T-helper 2 cell treated with Interferon-gamma antibody and Interleukin-4, amounts not matched to agents 5 μg/mL and 100 μg/mL, for 36 hours (primary cell): ENCODE results near the gene CEP131.

Experiments used
- DNase-seq: peaks from one replicate; pipeline ENCODE4 v3.0.0; 2021; ENCODE audit warnings: low spot score
- H3K27ac Mint-ChIP-seq: one replicate; pipeline ENCODE4 v1.8.0; 2021; ENCODE audit warnings: mild to moderate bottlenecking, mixed read lengths
- H3K27me3 Mint-ChIP-seq: one replicate; pipeline ENCODE4 v1.8.0; 2021; ENCODE audit warnings: low read depth, mixed read lengths
- H3K36me3 Mint-ChIP-seq: one replicate; pipeline ENCODE4 v1.8.0; 2021; ENCODE audit warnings: low read depth, mixed read lengths
- H3K4me1 Mint-ChIP-seq: one replicate; pipeline ENCODE4 v1.8.0; 2021; ENCODE audit warnings: low read depth, mixed read lengths
- H3K4me3 Mint-ChIP-seq: one replicate; pipeline ENCODE4 v1.8.0; 2022; ENCODE audit warnings: mild to moderate bottlenecking, moderate library complexity, mixed read lengths
- H3K9me3 Mint-ChIP-seq: one replicate; pipeline ENCODE4 v1.8.0; 2021; ENCODE audit warnings: mixed read lengths

The CEP131 gene

DNA sequence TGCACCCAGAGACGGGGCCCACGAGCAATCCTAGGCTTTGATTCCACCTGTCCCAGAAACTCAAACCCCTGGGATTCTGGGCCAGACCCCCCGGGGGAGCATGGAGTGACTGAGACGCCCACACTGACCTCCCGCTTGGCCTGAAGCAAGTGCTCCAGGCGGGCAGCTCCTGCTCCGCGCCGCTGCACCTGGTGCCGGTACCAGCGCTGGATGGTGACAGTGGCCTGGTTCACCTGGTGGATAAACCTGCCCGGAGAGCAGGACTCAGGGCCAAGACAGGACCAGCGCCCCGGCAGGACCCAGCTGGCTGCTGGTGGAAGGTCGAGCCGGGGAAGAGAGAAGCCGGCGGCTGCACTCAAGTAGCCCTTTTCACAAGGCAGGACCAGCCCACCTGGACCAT is 22.6 kb downstream of the CEP131 start:
- Mint-ChIP-seq H3K27me3 (no peaks in the 10 kb centered on the region), H3K9me3 (no peaks in the 10 kb centered on the region), H3K4me1 (no peaks in the 10 kb centered on the region), H3K36me3 (no peaks in the 10 kb centered on the region), H3K27ac (no peak overlapping the region), H3K4me3 (no peak overlapping the region)
- DNase-seq = no peak

- H3K27ac Mint-ChIP-seq = no peak overlapping the region
- no peaks in the 10 kb centered on the region for H3K9me3 Mint-ChIP-seq
- H3K27me3 Mint-ChIP-seq = no peaks in the 10 kb centered on the region
- H3K4me1 Mint-ChIP-seq = no peaks in the 10 kb centered on the region
- no peak for DNase-seq
- H3K36me3 Mint-ChIP-seq = no peaks in the 10 kb centered on the region
- no peak overlapping the region for H3K4me3 Mint-ChIP-seq
Observed at GRCh38 chr17:81199482-81199830, 23.3 kb downstream of the CEP131 start.

- Mint-ChIP-seq H3K27ac (no peak overlapping the region), H3K9me3 (no peaks in the 10 kb centered on the region), H3K36me3 (no peaks in the 10 kb centered on the region), H3K27me3 (no peaks in the 10 kb centered on the region), H3K4me3 (no peak overlapping the region), H3K4me1 (no peaks in the 10 kb centered on the region)
- no peak for DNase-seq
Observed at GRCh38 chr17:81198826-81199481, 23.8 kb downstream of the CEP131 start.

DNA sequence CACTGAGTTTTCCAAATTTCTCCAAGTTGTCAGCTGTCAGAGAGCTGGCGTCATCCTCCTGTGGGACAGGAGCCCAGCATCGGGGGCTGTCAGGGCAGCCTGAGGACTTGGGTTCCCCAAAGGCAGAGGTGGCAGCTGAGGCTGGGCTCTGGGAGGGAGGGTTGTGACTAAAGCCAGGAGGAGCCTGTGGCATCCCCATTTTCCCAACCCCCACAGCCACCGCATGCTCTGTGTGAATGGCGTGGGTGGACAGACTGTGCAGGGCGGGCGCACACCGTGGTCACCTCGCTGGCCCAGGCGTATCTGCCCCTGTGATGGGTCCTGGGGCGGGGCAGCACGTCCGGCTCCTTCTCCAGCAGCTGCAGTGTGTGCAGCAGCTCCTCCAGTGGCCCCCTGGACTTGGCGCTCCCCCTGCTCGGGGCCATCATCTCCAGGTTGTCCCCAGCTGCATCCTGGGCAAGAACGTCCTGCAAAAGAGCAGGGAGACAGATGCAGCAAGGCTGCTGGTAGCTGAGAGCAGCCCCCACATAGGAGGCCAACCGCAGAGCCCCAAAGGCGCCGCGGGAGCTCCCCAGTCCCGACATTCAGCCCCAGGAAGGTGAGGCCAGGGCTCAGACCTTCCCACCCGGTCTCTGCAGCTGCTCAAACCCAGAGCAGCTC is 24.8 kb downstream of the CEP131 start:
- H3K36me3 Mint-ChIP-seq = no peaks in the 10 kb centered on the region
- no peak overlapping the region for H3K27ac Mint-ChIP-seq
- H3K9me3 Mint-ChIP-seq = no peaks in the 10 kb centered on the region
- no peaks in the 10 kb centered on the region for H3K4me1 Mint-ChIP-seq
- DNase-seq = no peak
- H3K27me3 Mint-ChIP-seq = no peaks in the 10 kb centered on the region
- H3K4me3 Mint-ChIP-seq = no peak overlapping the region

- no peaks in the 10 kb centered on the region for H3K36me3 Mint-ChIP-seq
- H3K27me3 Mint-ChIP-seq = no peaks in the 10 kb centered on the region
- no peak for DNase-seq
- H3K4me1 Mint-ChIP-seq = no peaks in the 10 kb centered on the region
- no peak overlapping the region for H3K4me3 Mint-ChIP-seq
- H3K9me3 Mint-ChIP-seq = no peaks in the 10 kb centered on the region
- H3K27ac Mint-ChIP-seq = no peak overlapping the region
Observed at GRCh38 chr17:81197409-81197795, 25.4 kb downstream of the CEP131 start.

GRCh38 chr17:81196505-81197408 is 26.0 kb downstream of the CEP131 start:
- H3K36me3 Mint-ChIP-seq = no peaks in the 10 kb centered on the region
- H3K9me3 Mint-ChIP-seq = no peaks in the 10 kb centered on the region
- DNase-seq = no peak
- H3K4me1 Mint-ChIP-seq = no peaks in the 10 kb centered on the region
- no peak overlapping the region for H3K27ac Mint-ChIP-seq
- H3K27me3 Mint-ChIP-seq = no peaks in the 10 kb centered on the region
- H3K4me3 Mint-ChIP-seq = no peak overlapping the region

DNA sequence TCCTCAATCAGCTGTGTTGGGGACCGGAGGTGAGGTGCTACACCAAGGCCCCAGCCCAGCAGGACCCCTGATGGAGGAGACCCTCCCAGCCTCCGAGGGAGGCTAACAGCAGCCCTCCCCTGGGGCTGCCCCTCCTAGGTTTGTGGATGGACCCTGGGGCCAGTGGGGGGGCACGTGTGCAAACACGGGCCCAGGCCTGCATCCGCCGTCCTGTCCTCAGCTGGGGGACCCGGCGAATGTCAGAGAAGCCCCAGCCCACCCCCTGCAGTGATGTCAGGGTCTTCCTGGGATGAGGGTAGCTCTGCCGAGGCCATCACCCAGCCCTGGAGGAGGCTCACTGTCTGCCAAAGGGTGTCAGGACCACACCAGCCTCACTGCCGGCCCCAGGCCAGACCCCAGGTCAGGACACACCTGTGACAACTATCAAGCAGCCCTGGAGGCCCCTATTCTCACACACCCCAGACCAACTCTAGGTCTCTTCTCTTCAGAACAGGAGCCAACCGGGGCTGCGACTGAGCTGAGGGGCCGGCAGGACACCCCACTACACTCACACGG is 26.7 kb downstream of the CEP131 start:
- no peaks in the 10 kb centered on the region for H3K36me3 Mint-ChIP-seq
- no peaks in the 10 kb centered on the region for H3K27me3 Mint-ChIP-seq
- DNase-seq = no peak
- H3K27ac Mint-ChIP-seq = no peak overlapping the region
- no peaks in the 10 kb centered on the region for H3K4me1 Mint-ChIP-seq
- no peak overlapping the region for H3K4me3 Mint-ChIP-seq
- H3K9me3 Mint-ChIP-seq = no peaks in the 10 kb centered on the region

DNA sequence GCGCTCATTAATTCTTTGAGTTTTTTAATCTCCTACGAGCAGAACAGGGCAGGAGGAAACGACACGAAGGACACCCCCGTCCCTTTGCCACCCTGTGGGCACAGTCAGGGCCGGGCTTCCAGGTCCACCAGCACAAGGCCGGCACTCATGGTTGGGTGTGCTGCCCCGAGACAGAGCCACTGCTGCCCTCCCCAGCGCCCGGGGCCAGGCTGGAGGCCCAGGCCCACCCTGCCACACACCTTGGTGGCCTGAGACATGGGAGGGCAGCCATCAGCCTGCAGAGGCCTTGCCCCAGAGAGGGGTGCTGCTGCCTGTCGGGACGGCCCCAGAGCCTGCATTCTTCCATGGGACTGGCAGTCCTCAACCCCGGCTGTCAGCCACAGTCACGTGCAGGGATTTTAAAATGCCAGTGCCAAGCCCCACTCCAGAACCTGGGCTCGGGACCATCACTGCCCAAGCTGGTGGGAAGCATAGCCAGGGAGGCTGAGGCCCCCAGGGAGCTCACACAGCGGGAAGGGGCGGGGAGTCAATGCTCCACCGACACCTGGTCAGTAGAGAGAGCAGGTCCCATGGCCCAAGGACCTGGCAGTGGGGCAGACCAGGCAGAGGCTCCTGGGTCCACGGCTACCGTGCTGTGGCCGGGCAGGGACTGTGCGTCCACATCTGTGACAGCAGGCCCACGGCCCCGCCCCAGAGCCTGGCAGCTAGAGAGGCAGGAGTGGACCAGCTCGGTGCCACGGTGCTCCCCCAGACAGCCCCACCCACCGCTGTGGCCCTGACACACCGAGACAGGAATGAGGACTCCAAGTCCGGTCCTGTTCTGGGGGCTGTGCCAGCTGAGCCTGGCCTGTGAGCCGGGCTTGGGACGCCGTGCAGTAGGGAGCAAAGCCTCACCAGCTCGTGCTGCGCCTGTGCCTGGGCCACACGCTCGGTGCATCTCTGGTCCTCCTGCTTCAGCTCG is 27.5 kb downstream of the CEP131 start:
- Mint-ChIP-seq H3K36me3 (no peaks in the 10 kb centered on the region), H3K9me3 (no peaks in the 10 kb centered on the region), H3K27ac (no peak overlapping the region), H3K4me3 (no peak overlapping the region), H3K27me3 (no peaks in the 10 kb centered on the region), H3K4me1 (no peaks in the 10 kb centered on the region)
- no peak for DNase-seq

DNA sequence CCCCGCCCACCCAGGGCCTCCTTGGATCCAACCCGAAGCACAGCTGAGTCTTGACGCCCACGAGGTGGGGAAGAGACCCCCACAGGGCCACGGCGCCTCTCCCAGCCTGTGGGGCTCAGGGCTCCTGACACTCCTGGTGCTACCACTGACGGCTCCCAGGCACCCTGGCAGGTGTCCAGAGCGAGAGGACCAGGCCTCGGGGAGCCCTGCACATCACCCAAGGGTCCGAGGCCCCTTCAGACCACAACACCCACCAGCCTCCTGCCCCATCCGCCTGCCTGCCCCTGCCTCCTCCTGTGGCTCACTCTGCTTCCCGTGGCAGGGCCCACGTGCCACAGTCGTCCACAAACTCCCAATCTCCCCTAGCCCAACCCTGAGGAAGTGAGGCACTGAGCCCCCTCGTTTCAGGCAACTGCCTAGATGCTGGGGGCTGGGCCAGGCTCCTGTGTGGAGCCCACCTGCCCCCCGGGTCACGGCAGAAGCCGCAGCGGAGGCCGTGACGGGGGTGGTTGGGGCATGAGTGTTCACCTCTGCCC is 28.5 kb downstream of the CEP131 start:
- no peaks in the 10 kb centered on the region for H3K27me3 Mint-ChIP-seq
- DNase-seq = no peak
- H3K9me3 Mint-ChIP-seq = no peaks in the 10 kb centered on the region
- H3K36me3 Mint-ChIP-seq = no peaks in the 10 kb centered on the region
- no peaks in the 10 kb centered on the region for H3K4me1 Mint-ChIP-seq
- no peak overlapping the region for H3K4me3 Mint-ChIP-seq
- no peak overlapping the region for H3K27ac Mint-ChIP-seq

DNA sequence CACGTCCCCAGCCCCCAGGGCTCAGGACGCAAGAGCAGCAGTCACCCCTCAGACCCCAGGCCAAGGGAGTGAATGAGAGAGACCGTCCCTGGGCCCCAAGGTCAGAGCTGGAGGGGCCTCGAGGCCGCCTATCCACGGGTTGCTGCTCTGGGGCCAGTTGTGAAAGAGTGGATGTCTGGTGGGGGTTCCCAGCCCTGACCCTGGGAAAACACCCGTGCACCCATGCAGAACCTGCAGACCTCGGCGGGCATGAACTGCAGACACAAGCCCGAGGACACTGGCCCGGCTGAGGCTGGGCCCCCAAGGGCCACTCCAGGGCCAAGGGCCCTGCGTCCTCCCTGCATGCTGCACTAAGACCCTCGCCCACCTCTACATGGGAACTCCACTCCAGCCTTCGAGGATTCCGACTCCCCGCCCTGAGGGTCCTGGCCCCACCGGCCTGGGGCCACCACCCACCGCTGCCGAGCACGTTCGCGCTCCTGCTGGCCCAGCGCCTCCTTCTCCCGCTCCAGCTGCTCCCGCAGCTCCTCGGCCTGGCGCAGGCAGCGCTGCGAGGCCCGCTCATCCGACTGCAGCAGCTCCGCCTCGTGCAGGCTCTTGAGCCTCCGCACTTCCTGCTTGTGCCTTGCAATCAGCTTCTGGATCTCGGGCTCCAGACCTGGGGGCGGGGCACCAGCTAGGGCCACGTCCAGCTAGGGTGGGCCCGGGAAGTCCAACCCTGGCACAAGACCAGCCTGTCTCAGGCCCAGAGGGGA is 29.1 kb downstream of the CEP131 start:
- Mint-ChIP-seq H3K9me3 (no peaks in the 10 kb centered on the region), H3K4me1 (no peaks in the 10 kb centered on the region), H3K27ac (no peak overlapping the region), H3K4me3 (no peak overlapping the region), H3K27me3 (no peaks in the 10 kb centered on the region), H3K36me3 (no peaks in the 10 kb centered on the region)
- no peak for DNase-seq

- H3K27me3 Mint-ChIP-seq = no peaks in the 10 kb centered on the region
- no peaks in the 10 kb centered on the region for H3K4me1 Mint-ChIP-seq
- no peak overlapping the region for H3K4me3 Mint-ChIP-seq
- H3K27ac Mint-ChIP-seq = no peak overlapping the region
- H3K36me3 Mint-ChIP-seq = no peaks in the 10 kb centered on the region
- H3K9me3 Mint-ChIP-seq = no peaks in the 10 kb centered on the region
- no peak for DNase-seq
Observed at GRCh38 chr17:81193051-81193410, 29.7 kb downstream of the CEP131 start.

- Mint-ChIP-seq H3K4me1 (no peaks in the 10 kb centered on the region), H3K36me3 (no peaks in the 10 kb centered on the region), H3K9me3 (no peaks in the 10 kb centered on the region), H3K4me3 (no peak overlapping the region), H3K27me3 (no peaks in the 10 kb centered on the region), H3K27ac (no peak overlapping the region)
- DNase-seq = no peak
Observed at GRCh38 chr17:81192386-81193050, 30.2 kb downstream of the CEP131 start.
